Astrocyte (in vitro differentiated cells and primary cell): ENCODE data around the gene FARS2. TPM values are rescaled to one million over a fixed set of nuclear protein-coding genes. Genes with fewer than 3 reads are reported as not detected.

ENCODE experiments used
- DNase-seq: peaks from one replicate; pipeline ENCODE4 v3.0.0-alpha.2; 2010; ENCODE audit warnings: low read depth
- FAIRE-seq: peaks from 2 replicates; lab custom pipeline; 2011; peaks lifted over from hg19 to GRCh38; lab: Jason Lieb, UNC
- H2AFZ ChIP-seq: 2 replicates; pipeline ENCODE4 v1.6.0; 2012; ENCODE audit warnings: low read depth, low read length, inconsistent platforms
- H3K27ac ChIP-seq: 2 replicates; pipeline ENCODE4 v1.5.1; 2011; ENCODE audit warnings: low read depth, low read length, inconsistent platforms
- H3K27me3 ChIP-seq: 2 replicates; pipeline ENCODE4 v1.6.0; 2011; ENCODE audit warnings: low read length, inconsistent platforms; ENCODE audit not compliant: insufficient read depth
- H3K36me3 ChIP-seq: 2 replicates; pipeline ENCODE4 v1.5.1; 2011; ENCODE audit warnings: low read length, inconsistent platforms; ENCODE audit not compliant: insufficient read depth
- H3K4me1 ChIP-seq: 2 replicates; pipeline ENCODE4 v1.5.1; 2011; ENCODE audit warnings: low read length, inconsistent platforms; ENCODE audit not compliant: insufficient read depth
- H3K4me2 ChIP-seq: 2 replicates; pipeline ENCODE4 v1.6.0; 2012; ENCODE audit warnings: low read length, inconsistent platforms
- H3K4me3 ChIP-seq: 2 replicates; pipeline ENCODE4 v1.5.1; 2011; ENCODE audit warnings: low read depth, mild to moderate bottlenecking, low read length, inconsistent platforms; ENCODE audit not compliant: insufficient read depth
- H3K79me2 ChIP-seq: 2 replicates; pipeline ENCODE4 v1.6.0; 2012; ENCODE audit warnings: mild to moderate bottlenecking, low read length, inconsistent platforms; ENCODE audit not compliant: insufficient read depth
- H3K9ac ChIP-seq: 2 replicates; pipeline ENCODE4 v1.6.0; 2012; ENCODE audit warnings: mild to moderate bottlenecking, low read length, inconsistent platforms
- H3K9me3 ChIP-seq: 2 replicates; pipeline ENCODE4 v1.5.1; 2012; ENCODE audit warnings: low read depth, mild to moderate bottlenecking, low read length, inconsistent platforms; ENCODE audit not compliant: insufficient read depth
- H4K20me1 ChIP-seq: 2 replicates; pipeline ENCODE4 v1.6.0; 2012; ENCODE audit warnings: low read length, inconsistent platforms; ENCODE audit not compliant: insufficient read depth
- H3K27ac Mint-ChIP-seq: one replicate; pipeline ENCODE4 v1.8.0; 2021; ENCODE audit warnings: mild to moderate bottlenecking, mixed read lengths; ENCODE audit not compliant: unreplicated experiment
- H3K27me3 Mint-ChIP-seq: one replicate; pipeline ENCODE4 v1.8.0; 2021; ENCODE audit warnings: low read depth, mixed read lengths; ENCODE audit not compliant: unreplicated experiment
- H3K36me3 Mint-ChIP-seq: one replicate; pipeline ENCODE4 v1.8.0; 2021; ENCODE audit warnings: low read depth, mixed read lengths; ENCODE audit not compliant: unreplicated experiment
- H3K4me1 Mint-ChIP-seq: one replicate; pipeline ENCODE4 v1.8.0; 2021; ENCODE audit warnings: low read depth, mixed read lengths; ENCODE audit not compliant: unreplicated experiment
- H3K4me3 Mint-ChIP-seq: one replicate; pipeline ENCODE4 v1.8.0; 2021; ENCODE audit warnings: mild to moderate bottlenecking, moderate library complexity, mixed read lengths; ENCODE audit not compliant: unreplicated experiment
- H3K9me3 Mint-ChIP-seq: one replicate; pipeline ENCODE4 v1.8.0; 2021; ENCODE audit warnings: mild to moderate bottlenecking, mixed read lengths; ENCODE audit not compliant: unreplicated experiment
- EZH2 ChIP-seq: IDR thresholded peaks from 2 replicates; pipeline ENCODE4 v1.6.1; 2012; ENCODE audit warnings: mild to moderate bottlenecking, low read length, inconsistent platforms; ENCODE audit not compliant: insufficient read depth
- total RNA-seq: library from RNA; stranded (reverse); gene quantifications from 2 replicates; pipeline ENCODE4 v1.2.1, GENCODE V29; 2021
- TF ChIP-seq, protein P1 (sequence below): IDR thresholded peaks from 2 replicates; pipeline ENCODE4 v1.5.1; 2011; ENCODE audit warnings: low read depth, mild to moderate bottlenecking, inconsistent platforms, low read length, moderate library complexity; ENCODE audit not compliant: insufficient read depth

The FARS2 gene
- total RNA-seq, 1 donor from 2014 or later: 13.3 TPM

DNA sequence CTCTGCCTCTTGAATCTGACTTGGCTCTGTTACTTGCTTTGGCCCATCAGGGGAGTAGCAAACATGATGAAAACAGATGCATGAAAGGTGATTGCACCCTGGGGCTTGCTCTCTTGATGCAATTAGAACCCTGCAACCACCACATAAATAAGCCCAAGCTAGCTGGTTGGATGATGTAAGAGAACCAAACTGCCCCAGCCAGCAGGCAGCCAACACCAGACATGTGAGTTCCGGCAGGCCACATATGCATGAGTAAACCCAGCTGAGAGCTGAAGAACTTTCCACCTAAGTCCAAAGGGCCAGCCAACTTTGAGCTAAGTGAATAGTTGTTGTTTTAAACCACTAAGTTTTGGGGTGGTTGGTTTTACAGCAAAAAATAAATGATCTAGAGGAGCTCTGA, 268.4 kb downstream of the FARS2 start:
- Mint-ChIP-seq H3K36me3 (peaks cover 1% of the 10 kb centered on the region), H3K27ac (no peak overlapping the region), H3K9me3 (peaks cover 2% of the 10 kb centered on the region), H3K4me3 (no peak overlapping the region), H3K4me1 (peaks cover 9% of the 10 kb centered on the region), H3K27me3 (no peaks in the 10 kb centered on the region)
- H3K9me3 ChIP-seq: no peaks in the 10 kb centered on the region
- no peaks in the 10 kb centered on the region for H3K4me1 ChIP-seq
- no peak overlapping the region for H3K4me3 ChIP-seq
- no peak overlapping the region for H3K4me2 ChIP-seq
- H2AFZ ChIP-seq: no peak overlapping the region
- no peaks in the 10 kb centered on the region for H3K36me3 ChIP-seq
- DNase-seq (peak; percentile 25), FAIRE-seq (no peak)
- no peaks in the 10 kb centered on the region for H3K27me3 ChIP-seq
- H3K79me2 ChIP-seq: no peaks in the 10 kb centered on the region
- no peak overlapping the region for H3K9ac ChIP-seq
- no peak overlapping the region for H3K27ac ChIP-seq
- no peak for TF ChIP-seq EZH2
- TF ChIP-seq, protein P1, sequence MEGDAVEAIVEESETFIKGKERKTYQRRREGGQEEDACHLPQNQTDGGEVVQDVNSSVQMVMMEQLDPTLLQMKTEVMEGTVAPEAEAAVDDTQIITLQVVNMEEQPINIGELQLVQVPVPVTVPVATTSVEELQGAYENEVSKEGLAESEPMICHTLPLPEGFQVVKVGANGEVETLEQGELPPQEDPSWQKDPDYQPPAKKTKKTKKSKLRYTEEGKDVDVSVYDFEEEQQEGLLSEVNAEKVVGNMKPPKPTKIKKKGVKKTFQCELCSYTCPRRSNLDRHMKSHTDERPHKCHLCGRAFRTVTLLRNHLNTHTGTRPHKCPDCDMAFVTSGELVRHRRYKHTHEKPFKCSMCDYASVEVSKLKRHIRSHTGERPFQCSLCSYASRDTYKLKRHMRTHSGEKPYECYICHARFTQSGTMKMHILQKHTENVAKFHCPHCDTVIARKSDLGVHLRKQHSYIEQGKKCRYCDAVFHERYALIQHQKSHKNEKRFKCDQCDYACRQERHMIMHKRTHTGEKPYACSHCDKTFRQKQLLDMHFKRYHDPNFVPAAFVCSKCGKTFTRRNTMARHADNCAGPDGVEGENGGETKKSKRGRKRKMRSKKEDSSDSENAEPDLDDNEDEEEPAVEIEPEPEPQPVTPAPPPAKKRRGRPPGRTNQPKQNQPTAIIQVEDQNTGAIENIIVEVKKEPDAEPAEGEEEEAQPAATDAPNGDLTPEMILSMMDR: no peak
- no peaks in the 10 kb centered on the region for H4K20me1 ChIP-seq

DNA sequence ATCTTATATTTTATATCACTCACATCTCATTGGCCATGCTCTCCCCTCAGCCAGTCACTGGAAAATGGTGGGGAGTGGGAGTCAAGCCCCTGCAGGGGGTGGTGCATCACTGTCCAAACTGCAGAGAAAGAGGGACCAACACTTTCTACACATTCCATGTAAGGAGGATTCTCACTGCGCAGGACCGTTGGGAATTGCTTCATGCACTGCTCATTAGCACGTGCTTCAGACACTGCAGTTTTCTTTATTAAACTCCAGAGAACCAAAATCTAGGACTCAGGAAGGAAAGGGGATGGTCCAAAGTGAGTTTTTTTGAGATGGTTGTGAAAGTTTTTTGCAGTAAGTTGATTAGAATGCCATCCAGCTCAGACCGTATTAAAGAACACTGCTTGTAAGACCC, 269.8 kb downstream of the FARS2 start:
- Histone ChIP-seq H3K4me3 (no peak overlapping the region), H3K4me1 (no peaks in the 10 kb centered on the region), H3K9me3 (no peaks in the 10 kb centered on the region), H4K20me1 (no peaks in the 10 kb centered on the region), H3K9ac (no peak overlapping the region), H3K36me3 (no peaks in the 10 kb centered on the region), H3K27me3 (no peaks in the 10 kb centered on the region), H3K27ac (no peak overlapping the region), H2AFZ (no peak overlapping the region), H3K4me2 (no peak overlapping the region), H3K79me2 (no peaks in the 10 kb centered on the region)
- peaks cover 2% of the 10 kb centered on the region for H3K9me3 Mint-ChIP-seq
- no peaks in the 10 kb centered on the region for H3K4me1 Mint-ChIP-seq
- TF ChIP-seq, protein P1: no peak
- TF ChIP-seq EZH2: no peak
- H3K36me3 Mint-ChIP-seq: peaks cover 1% of the 10 kb centered on the region
- FAIRE-seq (no peak), DNase-seq (no peak)
- no peaks in the 10 kb centered on the region for H3K27me3 Mint-ChIP-seq
- no peak overlapping the region for H3K27ac Mint-ChIP-seq
- no peak overlapping the region for H3K4me3 Mint-ChIP-seq

DNA sequence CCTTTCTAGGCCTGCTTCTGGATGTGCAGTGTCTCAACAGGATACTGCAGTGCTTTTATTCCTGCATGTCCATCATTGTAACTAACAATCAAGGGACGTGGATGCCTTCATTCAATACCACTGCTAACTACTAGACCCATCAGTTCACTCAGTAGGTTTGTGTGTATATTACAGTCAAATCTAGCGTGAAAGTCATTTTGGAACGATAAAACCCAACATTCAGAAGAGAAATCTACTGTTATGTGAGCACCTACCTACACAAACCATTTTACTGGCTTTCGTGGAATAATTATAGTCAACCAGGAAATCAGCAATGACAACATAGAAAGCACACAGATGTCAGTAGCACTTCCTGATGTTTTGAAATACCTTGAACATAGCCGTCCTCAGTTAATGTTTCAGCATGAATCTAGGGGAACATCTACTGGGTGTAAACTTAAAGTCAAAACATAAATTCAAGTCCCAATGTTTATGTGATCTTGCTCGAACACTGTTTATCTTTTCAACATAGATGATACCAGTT, 270.6 kb downstream of the FARS2 start:
- H3K36me3 ChIP-seq: no peaks in the 10 kb centered on the region
- no peak for FAIRE-seq
- H3K9ac ChIP-seq: no peak overlapping the region
- H3K9me3 Mint-ChIP-seq: peaks cover 2% of the 10 kb centered on the region
- H3K4me2 ChIP-seq: no peak overlapping the region
- no peaks in the 10 kb centered on the region for H3K4me1 Mint-ChIP-seq
- TF ChIP-seq, protein P1: no peak
- TF ChIP-seq EZH2: no peak
- no peaks in the 10 kb centered on the region for H3K9me3 ChIP-seq
- no peaks in the 10 kb centered on the region for H3K27me3 Mint-ChIP-seq
- no peak overlapping the region for H3K27ac Mint-ChIP-seq
- no peaks in the 10 kb centered on the region for H3K79me2 ChIP-seq
- H3K27ac ChIP-seq: no peak overlapping the region
- H3K4me1 ChIP-seq: no peaks in the 10 kb centered on the region
- no peaks in the 10 kb centered on the region for H4K20me1 ChIP-seq
- no peak overlapping the region for H2AFZ ChIP-seq
- DNase-seq: no peak
- H3K36me3 Mint-ChIP-seq: peaks cover 1% of the 10 kb centered on the region
- no peak overlapping the region for H3K4me3 Mint-ChIP-seq
- no peak overlapping the region for H3K4me3 ChIP-seq
- H3K27me3 ChIP-seq: no peaks in the 10 kb centered on the region
